ENCODE data around the gene MTFP1.
A peak's percentile ranks its signal among the peaks of the same experiment; 100 is the strongest.

The MTFP1 gene

GRCh38 chr22:30425616-30426387, at the start of gene MTFP1:
Gene MTFP1 (plus strand): TSS chr22:30425768. CDS start chr22:30425880, 112 bp downstream.
- peak within 1 kb of the TSS; percentile 95 for H3K4me2 ChIP-seq (ENCODE audit: low read depth, low read length)
- H4K20me1 ChIP-seq (ENCODE audit: insufficient read depth, low read length) = no peaks in the 10 kb centered on the region
- peaks cover 17% of the 10 kb centered on the region for H3K79me2 ChIP-seq (ENCODE audit: low read length)
- peaks cover 20% of the 10 kb centered on the region for H3K4me1 ChIP-seq (ENCODE audit: low read length)
- no peak for TF ChIP-seq CTCF (IDR thresholded peaks at IDR 0.05; ENCODE audit: low read length)
- H3K9me2 ChIP-seq (replicated peaks; ENCODE audit: insufficient read depth, low read length) = no peaks in the 10 kb centered on the region
- no peaks in the 10 kb centered on the region for H3K9me3 ChIP-seq (replicated peaks; ENCODE audit: insufficient read depth, low read length)
- peak within 1 kb of the TSS; percentile 67; the same call in 1 of the 2 replicates for H3K27ac ChIP-seq (ENCODE audit: low read length)
- H3K36me3 ChIP-seq (replicated peaks; ENCODE audit: insufficient read depth, low read length) = no peaks in the 10 kb centered on the region
- peak within 1 kb of the TSS; percentile 81 for H3K9ac ChIP-seq (ENCODE audit: low read length)
- peaks cover 19% of the 10 kb centered on the region for H3F3A ChIP-seq (ENCODE audit: insufficient read depth, low read length)
- peak; percentile 66 for DNase-seq
- no peaks in the 10 kb centered on the region for H3K27me3 ChIP-seq (replicated peaks; ENCODE audit: insufficient read depth, low read length)
- peak within 1 kb of the TSS; percentile 84 for H3K4me3 ChIP-seq (ENCODE audit: low read length)
- H2AFZ ChIP-seq (ENCODE audit: low read length) = peak within 1 kb of the TSS; percentile 92

- Histone ChIP-seq H2AFZ (ENCODE audit: low read length) (no peak overlapping the region), H3K36me3 (replicated peaks; ENCODE audit: insufficient read depth, low read length) (no peaks in the 10 kb centered on the region), H3F3A (ENCODE audit: insufficient read depth, low read length) (no peaks in the 10 kb centered on the region), H3K9me2 (replicated peaks; ENCODE audit: insufficient read depth, low read length) (no peaks in the 10 kb centered on the region), H3K27me3 (replicated peaks; ENCODE audit: insufficient read depth, low read length) (no peaks in the 10 kb centered on the region), H3K4me3 (ENCODE audit: low read length) (no peak overlapping the region), H3K79me2 (ENCODE audit: low read length) (no peaks in the 10 kb centered on the region), H3K4me2 (ENCODE audit: low read depth, low read length) (no peak overlapping the region), H3K27ac (ENCODE audit: low read length) (no peak overlapping the region), H3K9me3 (replicated peaks; ENCODE audit: insufficient read depth, low read length) (no peaks in the 10 kb centered on the region), H4K20me1 (ENCODE audit: insufficient read depth, low read length) (no peaks in the 10 kb centered on the region), H3K4me1 (ENCODE audit: low read length) (no peaks in the 10 kb centered on the region), H3K9ac (ENCODE audit: low read length) (no peak overlapping the region)
- TF ChIP-seq CTCF (IDR thresholded peaks at IDR 0.05; ENCODE audit: low read length) (no peak), EZH2 (optimal IDR thresholded peaks at IDR 0.05; ENCODE audit: low read depth, low read length) (no peak), EZH2phosphoT487 (IDR thresholded peaks at IDR 0.05; ENCODE audit: low read length) (no peak)
- DNase-seq = no peak
Observed at GRCh38 chr22:30380011-30380410, 45.6 kb upstream of the MTFP1 start.

GRCh38 chr22:30381264-30381663, 44.3 kb upstream of the MTFP1 start:
- Histone ChIP-seq H3K9me3 (replicated peaks; ENCODE audit: insufficient read depth, low read length) (no peaks in the 10 kb centered on the region), H3F3A (ENCODE audit: insufficient read depth, low read length) (no peaks in the 10 kb centered on the region), H3K79me2 (ENCODE audit: low read length) (no peaks in the 10 kb centered on the region), H3K27ac (ENCODE audit: low read length) (no peak overlapping the region), H3K4me3 (ENCODE audit: low read length) (no peak overlapping the region), H3K9me2 (replicated peaks; ENCODE audit: insufficient read depth, low read length) (no peaks in the 10 kb centered on the region), H3K27me3 (replicated peaks; ENCODE audit: insufficient read depth, low read length) (no peaks in the 10 kb centered on the region), H2AFZ (ENCODE audit: low read length) (no peak overlapping the region), H3K4me1 (ENCODE audit: low read length) (0 out of 2 replicates have a peak, but pooled peaks cover under 1% of the 10 kb centered on the region), H3K4me2 (ENCODE audit: low read depth, low read length) (no peak overlapping the region), H3K9ac (ENCODE audit: low read length) (no peak overlapping the region), H3K36me3 (replicated peaks; ENCODE audit: insufficient read depth, low read length) (no peaks in the 10 kb centered on the region), H4K20me1 (ENCODE audit: insufficient read depth, low read length) (no peaks in the 10 kb centered on the region)
- no peak for DNase-seq
- TF ChIP-seq EZH2phosphoT487 (IDR thresholded peaks at IDR 0.05; ENCODE audit: low read length) (no peak), CTCF (IDR thresholded peaks at IDR 0.05; ENCODE audit: low read length) (no peak), EZH2 (optimal IDR thresholded peaks at IDR 0.05; ENCODE audit: low read depth, low read length) (no peak)

Data from MM.1S (cell line).